H1 (cell line): Measurements from ENCODE around the gene HDAC9. TPM values are rescaled to one million over a fixed set of nuclear protein-coding genes. Genes with fewer than 3 reads are reported as not detected.

Source experiments
- CTCF ChIA-PET: fragments of 300-600 bp; sonication (Branson Sonifier 250); formaldehyde crosslinking; loops from one replicate; lab custom pipeline; 2021; ENCODE audit not compliant: partially characterized antibody; lab: Charles Lee
- POLR2A ChIA-PET: fragments of 300-600 bp; sonication (Branson Sonifier 250); formaldehyde crosslinking; loops from one replicate; lab custom pipeline; 2021; ENCODE audit warnings: inconsistent platforms; ENCODE audit not compliant: partially characterized antibody; lab: Charles Lee
- DNase-seq, 2 experiments: peaks; one replicate each; pipeline versions ENCODE4 v3.0.0 to v3.0.0-alpha.2; 2010 to 2022; ENCODE audit warnings: low spot score in 2 of 2, low read depth in 1 of 2, mixed read lengths in 1 of 2
- FAIRE-seq: peaks from 2 replicates; lab custom pipeline; 2011; peaks lifted over from hg19 to GRCh38; lab: Jason Lieb, UNC
- H2AFZ ChIP-seq: 2 replicates; pipeline ENCODE4 v1.8.1; 2012; ENCODE audit warnings: low read length, inconsistent platforms
- H2AK5ac ChIP-seq: 2 replicates; pipeline ENCODE4 v1.6.1; 2013; ENCODE audit warnings: low read depth, low read length
- H2BK120ac ChIP-seq: replicated peaks from 2 replicates; pipeline ENCODE3; 2013; ENCODE audit warnings: low read depth, low read length, inconsistent platforms
- H2BK12ac ChIP-seq: 2 replicates; pipeline ENCODE4 v1.6.1; 2013; ENCODE audit warnings: low read depth, low read length
- H2BK15ac ChIP-seq: 2 replicates; pipeline ENCODE4 v1.6.1; 2013; ENCODE audit warnings: low read length
- H2BK20ac ChIP-seq: 2 replicates; pipeline ENCODE4 v1.6.1; 2013; ENCODE audit warnings: low read length
- H2BK5ac ChIP-seq: 2 replicates; pipeline ENCODE4 v1.6.1; 2013; ENCODE audit warnings: low read depth, low read length
- H3K14ac ChIP-seq: 2 replicates; pipeline ENCODE4 v1.6.1; 2013; ENCODE audit warnings: inconsistent platforms; ENCODE audit not compliant: insufficient read length
- H3K18ac ChIP-seq: 2 replicates; pipeline ENCODE4 v1.6.1; 2013; ENCODE audit warnings: low read length; ENCODE audit errors: extremely low read depth
- H3K23ac ChIP-seq: 2 replicates; pipeline ENCODE4 v1.6.1; 2013; ENCODE audit warnings: inconsistent platforms; ENCODE audit not compliant: insufficient read length
- H3K23me2 ChIP-seq: 2 replicates; pipeline ENCODE4 v1.6.1; 2013; ENCODE audit warnings: low read depth, low read length
- H3K27ac ChIP-seq: 2 replicates; pipeline ENCODE4 v1.6.1; 2011; ENCODE audit warnings: low read depth, low read length, inconsistent platforms
- H3K27me3 ChIP-seq, 4 experiments: replicated peaks in 1 of 4; 1 replicate in 1 of 4; 2 replicates in 3 of 4; pipeline versions ENCODE4 v1.6.1 to v1.8.1; 2011 to 2013; ENCODE audit warnings: low read length in 3 of 4, mild to moderate bottlenecking in 3 of 4, inconsistent platforms in 2 of 4, mixed read lengths in 2 of 4, moderate library complexity in 1 of 4; ENCODE audit not compliant: control insufficient read depth in 3 of 4, insufficient read depth in 3 of 4; ENCODE audit errors: extremely low read depth in 1 of 4
- H3K36me3 ChIP-seq, 4 experiments: 2 replicates each; pipeline versions ENCODE4 v1.6.1 to v1.8.1; 2011 to 2013; ENCODE audit warnings: mild to moderate bottlenecking in 4 of 4, low read length in 3 of 4, moderate library complexity in 2 of 4, control low read depth in 1 of 4, inconsistent platforms in 1 of 4; ENCODE audit not compliant: insufficient read depth in 4 of 4, control insufficient read depth in 2 of 4
- H3K4ac ChIP-seq: replicated peaks from 2 replicates; pipeline ENCODE3; 2013; ENCODE audit warnings: low read length, low read depth, mixed read lengths, inconsistent platforms; ENCODE audit not compliant: insufficient read length
- H3K4me1 ChIP-seq, 4 experiments: replicated peaks in 1 of 4; 1 replicate in 1 of 4; 2 replicates in 3 of 4; pipeline versions ENCODE4 v1.6.1 to v1.8.1; 2011 to 2013; ENCODE audit warnings: low read length in 3 of 4, inconsistent platforms in 2 of 4, mixed read lengths in 1 of 4; ENCODE audit not compliant: insufficient read depth in 4 of 4, control insufficient read depth in 3 of 4
- H3K4me2 ChIP-seq, 2 experiments: 2 replicates each; pipeline versions ENCODE4 v1.6.1 to v1.8.1; 2011 to 2013; ENCODE audit warnings: low read depth in 2 of 2, low read length in 2 of 2, control low read depth in 1 of 2, inconsistent platforms in 1 of 2, mild to moderate bottlenecking in 1 of 2; ENCODE audit not compliant: insufficient read depth in 1 of 2
- H3K4me3 ChIP-seq, 4 experiments: fragments of 200-600, 300-600 bp in 1 of 4; sonication (generic), shearing (Covaris generic), sonication (Bioruptor Twin) in 1 of 4; 2 replicates each; pipeline versions ENCODE4 v1.5.1 to v1.8.1; 2011 to 2016; ENCODE audit warnings: low read length in 4 of 4, low read depth in 3 of 4, control low read depth in 2 of 4, inconsistent platforms in 2 of 4, mild to moderate bottlenecking in 2 of 4, mixed read lengths in 1 of 4, moderate library complexity in 1 of 4; ENCODE audit not compliant: insufficient read depth in 2 of 4; ENCODE audit errors: extremely low read depth in 1 of 4
- H3K56ac ChIP-seq: replicated peaks from 2 replicates; pipeline ENCODE3; 2013; ENCODE audit warnings: low read depth, mild to moderate bottlenecking, mixed read lengths, low read length, inconsistent platforms; ENCODE audit not compliant: insufficient read length
- H3K79me1 ChIP-seq: 2 replicates; pipeline ENCODE4 v1.6.1; 2013; ENCODE audit warnings: low read depth, low read length, control low read depth
- H3K79me2 ChIP-seq, 2 experiments: 2 replicates each; pipeline versions ENCODE4 v1.6.1 to v1.8.1; 2012 to 2013; ENCODE audit warnings: low read length in 2 of 2, mild to moderate bottlenecking in 2 of 2, inconsistent platforms in 1 of 2; ENCODE audit not compliant: insufficient read depth in 2 of 2, control insufficient read depth in 1 of 2
- H3K9ac ChIP-seq, 4 experiments: replicated peaks in 1 of 4; 1 replicate in 1 of 4; 2 replicates in 3 of 4; pipeline versions ENCODE4 v1.6.1 to v1.8.1; 2011 to 2013; ENCODE audit warnings: low read depth in 3 of 4, low read length in 3 of 4, control low read depth in 2 of 4, mild to moderate bottlenecking in 2 of 4, moderate library complexity in 2 of 4, inconsistent platforms in 1 of 4; ENCODE audit errors: extremely low read depth in 1 of 4
- H3K9me3 ChIP-seq, 2 experiments: 2 replicates each; pipeline versions ENCODE4 v1.6.1 to v1.8.1; 2012 to 2013; ENCODE audit warnings: mild to moderate bottlenecking in 2 of 2, moderate library complexity in 2 of 2, control low read depth in 1 of 2, inconsistent platforms in 1 of 2, low read depth in 1 of 2, low read length in 1 of 2, mixed read lengths in 1 of 2; ENCODE audit not compliant: insufficient read depth in 2 of 2
- H4K20me1 ChIP-seq, 2 experiments: replicated peaks in 1 of 2; 2 replicates each; pipeline versions ENCODE3 to v1.8.1; 2011 to 2013; ENCODE audit warnings: inconsistent platforms in 2 of 2, low read length in 2 of 2, mild to moderate bottlenecking in 1 of 2; ENCODE audit not compliant: insufficient read depth in 2 of 2, control insufficient read depth in 1 of 2
- H4K5ac ChIP-seq: 2 replicates; pipeline ENCODE4 v1.6.1; 2013; ENCODE audit warnings: low read length, low read depth, mixed read lengths, inconsistent platforms; ENCODE audit not compliant: insufficient read length
- H4K8ac ChIP-seq: 2 replicates; pipeline ENCODE4 v1.8.0; 2013; ENCODE audit warnings: mild to moderate bottlenecking, moderate library complexity, low read length, inconsistent platforms; ENCODE audit not compliant: insufficient read depth; ENCODE audit errors: extremely low read depth
- H4K91ac ChIP-seq: replicated peaks from 2 replicates; pipeline ENCODE3; 2013; ENCODE audit warnings: low read length, mixed read lengths, inconsistent platforms; ENCODE audit not compliant: insufficient read length
- BACH1 ChIP-seq: IDR thresholded peaks from 2 replicates; pipeline ENCODE4 v1.6.1; 2012; ENCODE audit warnings: low read length, improper control_type of control experiment
- CEBPB ChIP-seq: IDR thresholded peaks from 2 replicates; pipeline ENCODE4 v1.6.1; 2012; ENCODE audit warnings: low read depth, low read length
- E2F6 ChIP-seq: IDR thresholded peaks from 2 replicates; pipeline ENCODE4 v1.6.1; 2012; ENCODE audit warnings: inconsistent platforms
- EP300 ChIP-seq, 2 experiments: IDR thresholded peaks; 1 replicate in 1 of 2; 2 replicates in 1 of 2; pipeline ENCODE4 v1.6.1; 2011 to 2012; ENCODE audit warnings: low read depth in 2 of 2, low read length in 2 of 2, mild to moderate bottlenecking in 2 of 2, borderline replicate concordance in 1 of 2, inconsistent platforms in 1 of 2, moderate library complexity in 1 of 2
- EZH2 ChIP-seq: fragments of 200-600 bp; sonication (generic); IDR thresholded peaks from 2 replicates; pipeline ENCODE4 v1.7.1; 2012; ENCODE audit warnings: low read depth, mild to moderate bottlenecking, moderate library complexity, low read length, inconsistent platforms; ENCODE audit not compliant: severe bottlenecking
- GABPA ChIP-seq: IDR thresholded peaks from 2 replicates; pipeline ENCODE4 v1.6.1; 2011; ENCODE audit warnings: mild to moderate bottlenecking, low read length, moderate library complexity, borderline replicate concordance; ENCODE audit not compliant: insufficient read depth
- JUND ChIP-seq: IDR thresholded peaks from 2 replicates; pipeline ENCODE4 v1.6.1; 2011; ENCODE audit warnings: mild to moderate bottlenecking, improper control_type of control experiment, low read length
- SAP30 ChIP-seq: fragments of 300-600 bp; sonication (generic); IDR thresholded peaks from 2 replicates; pipeline ENCODE4 v1.7.1; 2012; ENCODE audit warnings: low read length, moderate library complexity, mild to moderate bottlenecking, inconsistent platforms; ENCODE audit not compliant: insufficient read depth, insufficient replicate concordance
- SIN3A ChIP-seq, 2 experiments: IDR thresholded peaks in 1 of 2; conservative IDR thresholded peaks in 1 of 2; 2 replicates each; pipeline ENCODE4 v1.6.1; 2011 to 2012; ENCODE audit warnings: low read length in 2 of 2, improper control_type of control experiment in 1 of 2, low read depth in 1 of 2, mild to moderate bottlenecking in 1 of 2
- SIX5 ChIP-seq: IDR thresholded peaks from 2 replicates; pipeline ENCODE4 v1.6.1; 2011; ENCODE audit warnings: mild to moderate bottlenecking, low read depth, low read length
- YY1 ChIP-seq: IDR thresholded peaks from 2 replicates; pipeline ENCODE4 v1.6.1; 2011; ENCODE audit warnings: low read depth, mild to moderate bottlenecking, low read length
- WGBS, 2 experiments: shearing (Covaris generic) in 1 of 2; methylation state at CpG; one replicate each; pipeline versions ENCODE4 v1.1.6 to v1.1.7; 2013 to 2015; ENCODE audit warnings: low lambda C conversion rate in 2 of 2, mixed read lengths in 2 of 2, inconsistent platforms in 1 of 2, low coverage in 1 of 2, missing lambda C conversion rate in 1 of 2; ENCODE audit not compliant: insufficient replicate concordance in 2 of 2, insufficient coverage in 1 of 2, insufficient read length in 1 of 2; ENCODE audit errors: extremely low coverage in 1 of 2, missing lambda C conversion rate in 1 of 2; 5-methylcytosine and 5-hydroxymethylcytosine counted together
- polyA plus RNA-seq, 7 experiments: library from polyadenylated mRNA; depleted of rRNA in 3 of 7; stranded (reverse) in 5 of 7; unstranded in 2 of 7; fragments of >200 nt in 5 of 7; fragments of 200-250 nt in 2 of 7; gene quantifications; 1 replicate in 5 of 7; 2 replicates in 1 of 7; 4 replicates in 1 of 7; pipeline versions ENCODE4 v1.2.1 to v1.2.3, GENCODE V29; 2011 to 2013; ENCODE audit warnings: missing spikeins in 2 of 7, mixed read lengths in 2 of 7
- total RNA-seq: library from RNA; stranded (reverse); fragmentation: NEBNext Ultra II Directional; extraction: Animal tissue kit (Norgen Biotek cat#: 25700); gene quantifications from 2 replicates; pipeline ENCODE4 v1.2.1, GENCODE V29; 2021
- TF ChIP-seq, protein P1 (sequence below): IDR thresholded peaks from 2 replicates; pipeline ENCODE4 v1.6.1; 2011; ENCODE audit warnings: low read depth, mild to moderate bottlenecking, low read length; ENCODE audit not compliant: insufficient read depth

HDAC9 gene
- total and polyA plus RNA-seq, 2 of the 8 experiments (the other 6 are each of a cell fraction or from before 2014, with no cell fraction given), result 9.5 to 13.1 TPM

DNA sequence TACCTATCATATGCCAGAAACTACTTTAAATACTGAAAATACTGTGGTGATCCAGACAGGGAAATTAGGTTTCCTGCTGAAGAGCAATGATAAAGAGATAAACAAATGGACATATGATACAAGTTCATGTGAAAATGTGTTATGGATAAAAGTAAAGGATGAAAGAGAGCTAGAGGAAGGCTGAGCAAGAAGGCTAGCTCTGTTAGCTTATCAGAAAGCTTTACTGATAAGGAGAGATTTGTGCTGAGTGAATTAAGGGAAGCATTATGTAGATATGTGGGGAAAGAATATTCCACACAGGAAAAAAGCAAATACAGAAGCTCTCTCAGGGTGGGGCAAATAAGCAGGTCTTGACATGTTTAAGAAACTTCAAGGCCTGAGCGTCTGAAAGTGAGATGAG lies 308.4 kb downstream of the HDAC9 start:
- Histone ChIP-seq H4K5ac (no peak overlapping the region), H3K14ac (no peak overlapping the region), H3K56ac (no peak overlapping the region), H2AFZ (no peak overlapping the region), H2BK20ac (no peak overlapping the region), H3K4me1 (no peaks in the 10 kb centered on the region; a peak in 1 of 7 replicates), H3K9ac (no peak overlapping the region), H2BK5ac (no peak overlapping the region), H3K79me1 (no peaks in the 10 kb centered on the region), H4K8ac (no peak overlapping the region), H3K23me2 (no peaks in the 10 kb centered on the region), H3K4me2 (no peak overlapping the region), H3K27ac (no peak overlapping the region), H3K9me3 (no peaks in the 10 kb centered on the region), H3K18ac (no peak overlapping the region), H3K36me3 (no peaks in the 10 kb centered on the region), H3K4me3 (no peak overlapping the region), H3K23ac (no peak overlapping the region), H2AK5ac (no peak overlapping the region), H3K27me3 (no peaks in the 10 kb centered on the region), H2BK15ac (no peak overlapping the region), H4K91ac (no peak overlapping the region), H2BK120ac (no peak overlapping the region), H2BK12ac (no peak overlapping the region), H4K20me1 (no peaks in the 10 kb centered on the region), H3K4ac (no peak overlapping the region), H3K79me2 (no peaks in the 10 kb centered on the region)
- CTCF ChIA-PET, result no interaction called here
- POLR2A ChIA-PET, result no interaction called here
- FAIRE-seq (no peak), DNase-seq (no peak)
- 81% methylated on average over 1 of the region's 1 CpG; no CpG with 5 or more reads in 1 of the 2 experiments for WGBS, 2 experiments
- TF ChIP-seq EP300 (IDR thresholded peaks at IDR 0.05; ENCODE audit: borderline replicate concordance in 1 of 2, low read depth in 2 of 2, low read length in 2 of 2), result no peak
- TF ChIP-seq JUND, result no peak
- TF ChIP-seq SIX5, result no peak
- TF ChIP-seq SAP30, result no peak
- no peak for TF ChIP-seq GABPA
- TF ChIP-seq CEBPB, result no peak
- TF ChIP-seq, protein P1, sequence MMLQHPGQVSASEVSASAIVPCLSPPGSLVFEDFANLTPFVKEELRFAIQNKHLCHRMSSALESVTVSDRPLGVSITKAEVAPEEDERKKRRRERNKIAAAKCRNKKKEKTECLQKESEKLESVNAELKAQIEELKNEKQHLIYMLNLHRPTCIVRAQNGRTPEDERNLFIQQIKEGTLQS, result no peak
- TF ChIP-seq EZH2, result no peak
- TF ChIP-seq SIN3A (conservative IDR thresholded peaks at IDR 0.05 in 1 of 2, IDR thresholded peaks at IDR 0.05 in 1 of 2; ENCODE audit: low read depth in 1 of 2, low read length in 2 of 2), result no peak
- no peak for TF ChIP-seq YY1
- no peak for TF ChIP-seq E2F6
- TF ChIP-seq BACH1, result no peak
